Activated CD8-positive, alpha-beta memory T cell treated with anti-CD3 and anti-CD28 coated beads, Interleukin-2, amount 50 U/mL, for 24 hours (primary cell): ENCODE results near the gene VPS16.
"Not testable (repeated sequence)": the region's sequence is repeated elsewhere in the genome, so short reads cannot be mapped to it uniquely, and the experiment has no call there.

Experiments
- DNase-seq: peaks from one replicate; pipeline ENCODE4 v3.0.0-alpha.2; 2020; ENCODE audit errors: extremely low read depth

Gene VPS16

GRCh38 chr20:2871661-2872458 lies 31.3 kb downstream of the VPS16 start:
- no peak for DNase-seq

GRCh38 chr20:2872459-2873009 lies 32.0 kb downstream of the VPS16 start:
- peak; percentile 44 for DNase-seq

GRCh38 chr20:2873010-2873746 lies 32.6 kb downstream of the VPS16 start, which contains the start of gene PTPRA:
Gene PTPRA (plus strand): TSS chr20:2873481. CDS start chr20:2964278, 90,797 bp downstream.
- DNase-seq: peak; percentile 73

GRCh38 chr20:2873747-2874041 lies 33.1 kb downstream of the VPS16 start:
- DNase-seq: no peak

GRCh38 chr20:2874456-2874855 lies 33.9 kb downstream of the VPS16 start:
- DNase-seq: no peak

- no peak for DNase-seq
Observed at GRCh38 chr20:2875690-2876203, 35.2 kb downstream of the VPS16 start.

GRCh38 chr20:2878515-2878914 lies 38.0 kb downstream of the VPS16 start:
- no peak for DNase-seq

- no peak for DNase-seq
Observed at GRCh38 chr20:2879146-2879545, 38.6 kb downstream of the VPS16 start.

- no peak for DNase-seq
Observed at GRCh38 chr20:2880650-2881049, 40.1 kb downstream of the VPS16 start.

GRCh38 chr20:2883726-2884637 lies 43.4 kb downstream of the VPS16 start:
- DNase-seq: no peak

GRCh38 chr20:2887715-2888114 lies 47.2 kb downstream of the VPS16 start:
- DNase-seq: no peak

- DNase-seq: no peak
Observed at GRCh38 chr20:2888224-2888955, 47.8 kb downstream of the VPS16 start.

- DNase-seq: no peak
Observed at GRCh38 chr20:2889209-2889608, 48.7 kb downstream of the VPS16 start.

- DNase-seq: no peak
Observed at GRCh38 chr20:2889797-2890196, 49.3 kb downstream of the VPS16 start.

- DNase-seq: no peak
Observed at GRCh38 chr20:2890742-2891141, 50.2 kb downstream of the VPS16 start.

GRCh38 chr20:2891343-2891742 lies 50.8 kb downstream of the VPS16 start:
- no peak for DNase-seq

GRCh38 chr20:2892376-2892775 lies 51.8 kb downstream of the VPS16 start:
- no peak for DNase-seq

- no peak for DNase-seq
Observed at GRCh38 chr20:2894221-2894620, 53.7 kb downstream of the VPS16 start.

- not testable (repeated sequence) for DNase-seq
Observed at GRCh38 chr20:2895154-2895553, 54.6 kb downstream of the VPS16 start.

- no peak for DNase-seq
Observed at GRCh38 chr20:2899243-2899642, 58.7 kb downstream of the VPS16 start.
